ENCODE results near the gene SLC22A23.

- TF ChIP-seq CTCF (IDR thresholded peaks at IDR 0.05; ENCODE audit: low read depth, low read length, poor library complexity, severe bottlenecking) (no peak), EZH2phosphoT487 (IDR thresholded peaks at IDR 0.05; ENCODE audit: borderline replicate concordance, low read length) (no peak)
These were observed 43.3 kb downstream of the SLC22A23 start for GRCh38 chr6:3413592-3413991.

Measured in DOHH2 (cell line).